Pancreas (tissue), 10 donors: ENCODE results near the gene ZNF860. TPM values are rescaled to one million over a fixed set of nuclear protein-coding genes. Genes with fewer than 3 reads are reported as not detected.

Experiments used
- ATAC-seq, 4 donors: fragments of 200-7000 bp; cut with Tn5 transposase; one replicate each; pipeline versions ENCODE4 v1.8.0 to v1.9.1; 2020; ENCODE audit warnings: mild to moderate bottlenecking in 4 of 4, moderate library complexity in 4 of 4
- DNase-seq, 6 donors: peaks; one replicate each; pipeline ENCODE4 v3.0.0-alpha.2; 2020
- FAIRE-seq: peaks from 2 replicates; lab custom pipeline; 2012; peaks lifted over from hg19 to GRCh38; lab: Jason Lieb, UNC
- H3K27ac ChIP-seq, 4 donors: fragments of 200-600 bp; sonication (generic); 1 replicate in 3 of 4; 2 replicates in 1 of 4; pipeline versions ENCODE4 v1.5.0 to v1.8.0; 2020
- H3K27me3 ChIP-seq, 4 donors: fragments of 200-600 bp; one replicate each; pipeline ENCODE4 v1.8.0; 2021
- H3K36me3 ChIP-seq, 3 donors: fragments of 200-600 bp; sonication (generic) in 1 of 3; one replicate each; pipeline versions ENCODE4 v1.5.0 to v1.8.0; 2020 to 2021
- H3K4me1 ChIP-seq, 3 donors: fragments of 200-600 bp; one replicate each; pipeline ENCODE4 v1.8.0; 2021
- H3K4me3 ChIP-seq, 4 donors: fragments of 200-600 bp; sonication (generic) in 2 of 4; one replicate each; pipeline versions ENCODE4 v1.5.0 to v1.8.0; 2020 to 2021
- H3K9me3 ChIP-seq, 4 donors: fragments of 200-600 bp; one replicate each; pipeline ENCODE4 v1.8.0; 2021
- WGBS, 2 donors: extraction: QIAGEN DNeasy Blood & Tissue Kit; methylation state at CpG; one replicate each; pipeline ENCODE4 v1.1.7; 2013; 5-methylcytosine and 5-hydroxymethylcytosine counted together
- intact Hi-C, 3 donors: fragments of 100-400 bp; cut with DNase I; formaldehyde crosslinking; loops; one replicate each; pipeline versions ENCODE4 v1.11.1 to v1.14.2; 2022
- polyA plus RNA-seq, 2 donors: library from polyadenylated mRNA; stranded (reverse); fragments of 200-250 nt; gene quantifications; one replicate each; pipeline ENCODE4 v1.2.3, GENCODE V29; 2013
- total RNA-seq, 6 donors: library from RNA; stranded (reverse); fragmentation: NEBNext Ultra II Directional in 4 of 6; extraction: Animal tissue kit (Norgen Biotek cat#: 25700) in 4 of 6; gene quantifications; one replicate each; pipeline versions ENCODE4 v1.2.1 to v1.2.4, GENCODE V29; 2021 to 2023
- TF ChIP-seq, protein P1 (sequence below), 4 donors: fragments of 200-600 bp; sonication (generic) in 3 of 4; IDR thresholded peaks; one replicate each; pipeline versions ENCODE4 v1.5.0 to v1.8.0; 2021; ENCODE audit warnings: antibody characterized with exemption in 4 of 4
- donor health status: healthy with polysubstance abuse.
- donor health status: DM: no; HTN: no; CAD: no; lungs with moderate emphysema.
- donor health status: DM: no; HTN: no; CAD: no.
- donor health status: control.
- donor health status: control.
- donor health status: Bipolar disorder and iron deficiency.
- donor health status: DM: yes; HTN: yes; CAD: no.
- donor health status: DM: no; HTN: no; CAD: no.
- donor health status: DM: no; HTN: no; CAD: no.
- donor health status: DM: yes; HTN: yes; CAD: no.

The ZNF860 gene
- total and polyA plus RNA-seq, 8 donors = 0.08 to 0.76 (median 0.29) TPM; not detected in 1

DNA sequence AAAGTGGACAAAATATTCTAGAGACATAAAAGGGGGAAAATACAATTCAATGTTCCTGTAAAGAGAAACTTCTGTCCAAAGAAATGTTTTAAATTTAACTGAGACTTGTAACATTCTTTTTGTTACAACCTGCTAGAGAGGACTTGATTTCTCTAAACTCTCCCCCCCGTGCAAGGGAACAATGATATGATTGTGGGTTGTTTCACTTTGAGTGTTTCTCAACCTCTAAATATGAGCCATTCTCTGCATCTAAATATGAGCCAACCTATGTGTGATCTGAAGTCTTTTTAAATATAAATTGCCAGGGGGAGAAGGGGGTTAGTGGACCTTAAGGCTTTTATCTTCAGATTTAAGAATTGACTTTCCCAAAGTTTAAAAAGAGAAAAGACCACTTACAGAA is 14.6 kb downstream of the ZNF860 start:
- peaks cover 0 to 3% (median 0%) of the 10 kb centered on the region in 4 donors for H3K27me3 ChIP-seq
- no peak overlapping the region for H3K27ac ChIP-seq
- no peaks in the 10 kb centered on the region for H3K9me3 ChIP-seq
- H3K4me1 ChIP-seq = no peaks in the 10 kb centered on the region
- intact Hi-C loops = no loop called here
- FAIRE-seq (no peak), ATAC-seq (no peak), DNase-seq (no peak)
- 42 to 45% methylated on average over 1 of the region's 1 CpG for WGBS, 2 donors
- TF ChIP-seq, protein P1, sequence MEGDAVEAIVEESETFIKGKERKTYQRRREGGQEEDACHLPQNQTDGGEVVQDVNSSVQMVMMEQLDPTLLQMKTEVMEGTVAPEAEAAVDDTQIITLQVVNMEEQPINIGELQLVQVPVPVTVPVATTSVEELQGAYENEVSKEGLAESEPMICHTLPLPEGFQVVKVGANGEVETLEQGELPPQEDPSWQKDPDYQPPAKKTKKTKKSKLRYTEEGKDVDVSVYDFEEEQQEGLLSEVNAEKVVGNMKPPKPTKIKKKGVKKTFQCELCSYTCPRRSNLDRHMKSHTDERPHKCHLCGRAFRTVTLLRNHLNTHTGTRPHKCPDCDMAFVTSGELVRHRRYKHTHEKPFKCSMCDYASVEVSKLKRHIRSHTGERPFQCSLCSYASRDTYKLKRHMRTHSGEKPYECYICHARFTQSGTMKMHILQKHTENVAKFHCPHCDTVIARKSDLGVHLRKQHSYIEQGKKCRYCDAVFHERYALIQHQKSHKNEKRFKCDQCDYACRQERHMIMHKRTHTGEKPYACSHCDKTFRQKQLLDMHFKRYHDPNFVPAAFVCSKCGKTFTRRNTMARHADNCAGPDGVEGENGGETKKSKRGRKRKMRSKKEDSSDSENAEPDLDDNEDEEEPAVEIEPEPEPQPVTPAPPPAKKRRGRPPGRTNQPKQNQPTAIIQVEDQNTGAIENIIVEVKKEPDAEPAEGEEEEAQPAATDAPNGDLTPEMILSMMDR (IDR thresholded peaks at IDR 0.05) = no peak
- no peak overlapping the region for H3K4me3 ChIP-seq
- H3K36me3 ChIP-seq = no peaks in the 10 kb centered on the region

DNA sequence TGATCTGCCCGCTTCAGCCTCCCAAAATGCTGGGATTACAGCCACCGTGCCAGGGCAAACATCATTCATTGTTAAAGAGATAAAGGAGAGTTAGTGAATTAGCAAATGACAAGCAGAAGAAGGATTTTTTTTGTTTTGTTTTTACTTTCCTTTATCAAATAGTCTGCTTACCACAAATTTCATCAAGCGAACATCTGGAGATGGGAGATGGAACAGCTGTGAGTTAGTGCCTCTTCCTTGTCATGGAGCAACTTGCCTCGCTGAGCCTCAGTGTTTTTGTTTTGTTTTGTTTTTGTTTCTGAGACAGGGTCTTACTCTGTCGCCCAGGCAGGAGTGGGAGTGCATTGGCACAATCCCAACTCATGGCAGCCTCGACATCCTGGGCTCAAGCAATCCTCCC is 15.9 kb downstream of the ZNF860 start:
- 70 to 75% methylated on average over 6 of the region's 6 CpGs for WGBS, 2 donors
- H3K9me3 ChIP-seq = no peaks in the 10 kb centered on the region
- ATAC-seq = no peak
- DNase-seq = no peak
- no peaks in the 10 kb centered on the region for H3K4me1 ChIP-seq
- intact Hi-C loops = no loop called here
- peaks cover 0 to 3% (median 0%) of the 10 kb centered on the region in 4 donors for H3K27me3 ChIP-seq
- no peak overlapping the region for H3K27ac ChIP-seq
- H3K36me3 ChIP-seq = no peaks in the 10 kb centered on the region
- TF ChIP-seq, protein P1 (IDR thresholded peaks at IDR 0.05) = no peak
- no peak overlapping the region for H3K4me3 ChIP-seq
- no peak for FAIRE-seq

DNA sequence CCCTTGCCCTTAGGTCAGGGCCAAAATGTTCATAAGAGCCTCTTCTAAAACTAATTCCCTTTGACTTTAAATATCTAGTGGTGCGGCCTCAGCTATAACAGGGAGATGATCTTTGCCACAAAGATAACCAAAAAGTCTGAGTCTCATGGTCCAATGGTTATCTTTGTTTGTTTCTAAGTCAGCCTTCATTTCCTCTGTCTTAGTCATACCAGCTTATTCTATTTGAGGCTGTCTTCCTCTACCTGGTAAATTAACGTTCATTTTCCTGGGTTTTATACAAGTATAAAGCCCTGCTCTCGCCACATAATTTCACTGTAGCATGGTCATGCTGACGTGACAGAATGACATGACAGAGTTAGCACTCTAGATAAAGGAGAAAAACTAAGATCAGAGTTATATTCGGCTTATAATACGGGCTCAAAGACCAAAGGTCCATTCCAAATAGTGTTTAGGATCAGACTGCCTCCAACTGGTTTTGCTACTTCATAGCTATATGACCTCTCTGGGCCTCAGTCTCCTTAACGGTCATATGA is 18.4 kb downstream of the ZNF860 start:
- intact Hi-C loops = no loop called here
- H3K27ac ChIP-seq = no peak overlapping the region
- no peaks in the 10 kb centered on the region for H3K36me3 ChIP-seq
- peaks cover 0 to 3% (median 0%) of the 10 kb centered on the region in 4 donors for H3K27me3 ChIP-seq
- TF ChIP-seq, protein P1 (IDR thresholded peaks at IDR 0.05) = no peak
- ATAC-seq (no peak), FAIRE-seq (no peak), DNase-seq (no peak)
- no peak overlapping the region for H3K4me3 ChIP-seq
- no peaks in the 10 kb centered on the region for H3K4me1 ChIP-seq
- H3K9me3 ChIP-seq = no peaks in the 10 kb centered on the region
- 81 to 86% methylated on average over 7 of the region's 7 CpGs for WGBS, 2 donors

DNA sequence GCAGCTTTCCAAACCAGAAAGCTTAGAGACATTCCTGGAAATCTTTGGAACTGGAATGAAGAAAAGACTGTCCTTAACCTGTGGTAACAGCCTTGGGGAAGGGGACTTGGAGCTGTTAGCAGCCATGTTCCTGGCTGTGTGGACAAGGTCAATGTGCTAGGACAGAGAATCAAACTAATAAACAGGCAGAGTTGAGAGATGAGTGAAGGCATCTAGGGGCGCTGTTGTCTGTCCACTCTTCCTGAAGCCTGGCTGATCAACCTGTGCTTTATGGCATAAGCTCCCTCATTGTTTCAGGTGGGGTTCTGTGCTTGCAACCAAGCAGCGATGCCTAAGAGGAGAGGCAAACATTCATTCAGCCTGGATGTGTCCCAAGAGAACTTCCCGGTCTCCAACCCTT is 19.3 kb downstream of the ZNF860 start:
- Histone ChIP-seq H3K27ac (no peak overlapping the region), H3K4me1 (no peaks in the 10 kb centered on the region), H3K4me3 (no peak overlapping the region), H3K9me3 (no peaks in the 10 kb centered on the region), H3K27me3 (peaks cover 0 to 3% (median 0%) of the 10 kb centered on the region in 4 donors), H3K36me3 (no peaks in the 10 kb centered on the region)
- no peak for DNase-seq
- no peak for ATAC-seq
- TF ChIP-seq, protein P1 (IDR thresholded peaks at IDR 0.05) = no peak
- 79 to 87% methylated on average over 3 of the region's 3 CpGs for WGBS, 2 donors
- FAIRE-seq = no peak
- intact Hi-C loops = no loop called here

DNA sequence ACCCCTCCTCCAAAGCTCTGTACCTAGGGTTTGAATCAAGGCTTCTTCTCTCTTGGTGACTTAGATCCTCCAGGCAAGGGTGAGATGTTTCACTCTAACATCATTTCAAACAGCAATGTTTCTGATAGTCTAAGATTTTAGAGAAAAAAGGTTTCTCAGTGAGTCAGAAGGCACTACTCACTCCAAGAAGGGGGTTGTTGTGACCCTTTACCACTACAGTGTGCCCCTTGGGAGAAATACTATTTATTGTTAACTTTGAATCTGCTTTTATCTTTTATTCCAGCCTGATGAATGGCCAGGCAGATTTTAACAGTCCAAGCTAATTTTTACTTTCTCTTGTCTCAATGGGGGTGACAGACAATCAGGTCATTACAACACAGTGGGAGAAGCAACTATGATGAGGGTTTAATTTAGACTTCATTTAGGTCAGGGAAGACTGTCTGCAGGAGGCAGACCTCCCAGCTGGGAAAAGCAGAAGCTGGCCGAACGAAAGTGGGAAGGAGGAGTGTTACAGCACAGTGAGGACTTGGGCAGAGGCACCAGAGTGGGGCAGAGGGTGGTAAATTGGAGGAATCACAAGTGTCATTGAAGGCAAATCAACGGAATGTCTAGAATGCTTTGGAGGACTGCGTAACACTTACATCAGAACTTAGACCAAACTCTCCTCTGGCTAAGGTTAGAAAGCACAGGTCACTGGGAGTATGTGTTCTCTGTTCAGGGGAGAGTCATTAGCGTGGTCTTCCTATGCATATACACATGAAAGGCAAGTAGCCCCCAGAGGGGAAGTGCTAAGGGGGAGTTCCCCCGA is 21.2 kb downstream of the ZNF860 start:
- H3K27me3 ChIP-seq = peaks cover 0 to 3% (median 0%) of the 10 kb centered on the region in 4 donors
- TF ChIP-seq, protein P1 (IDR thresholded peaks at IDR 0.05) = no peak
- no peaks in the 10 kb centered on the region for H3K36me3 ChIP-seq
- no peaks in the 10 kb centered on the region for H3K9me3 ChIP-seq
- FAIRE-seq (no peak), ATAC-seq (no peak), DNase-seq (no peak)
- H3K4me1 ChIP-seq = no peaks in the 10 kb centered on the region
- H3K4me3 ChIP-seq = no peak overlapping the region
- intact Hi-C loops = no loop called here
- WGBS, 2 donors = 64 to 80% methylated on average over 6 of the region's 6 CpGs
- H3K27ac ChIP-seq = no peak overlapping the region
